A549 (cell line): ENCODE data around the gene WDFY1. TPM values are rescaled to one million over a fixed set of nuclear protein-coding genes. Genes with fewer than 3 reads are reported as not detected.
A peak's percentile ranks its signal among the peaks of the same experiment; 100 is the strongest.

ENCODE experiments used
- ATAC-seq, 2 experiments: fragments of 200-7000 bp in 1 of 2; fragments of >200 bp in 1 of 2; cut with Nextera tagmentation in 1 of 2; cut with Tn5 transposase in 1 of 2; 3 replicates each; pipeline versions ENCODE4 v1.8.0 to v1.9.1; 2018 to 2020; ENCODE audit warnings: mild to moderate bottlenecking in 1 of 2, moderate library complexity in 1 of 2
- CTCF ChIA-PET: fragments of 300-600 bp; sonication (Branson Sonifier 250); formaldehyde crosslinking; extraction: SDS; loops from one replicate; lab custom pipeline; 2021; ENCODE audit warnings: antibody characterized with exemption, inconsistent platforms; lab: Yijun Ruan, JAX
- POLR2A ChIA-PET: fragments of 350-600 bp; formaldehyde crosslinking; extraction: SDS; loops from one replicate; lab custom pipeline; 2021; ENCODE audit warnings: antibody characterized with exemption, inconsistent platforms; lab: Yijun Ruan, JAX
- DNase-seq, 2 experiments: peaks; one replicate each; pipeline versions ENCODE4 v3.0.0 to v3.0.0-alpha.2; 2011 to 2016; ENCODE audit warnings: low read depth in 1 of 2, low spot score in 1 of 2
- FAIRE-seq: peaks from 2 replicates; lab custom pipeline; 2011; peaks lifted over from hg19 to GRCh38; lab: Jason Lieb, UNC
- H3K27ac ChIP-seq, 2 experiments: fragments of >200 bp; sonication (Bioruptor Twin); formaldehyde crosslinking; 3 replicates each; pipeline ENCODE4 v1.5.1; 2016 to 2017
- H3K4me1 ChIP-seq: fragments of >200 bp; sonication (Bioruptor Twin); formaldehyde crosslinking; 3 replicates; pipeline ENCODE4 v1.6.1; 2016
- H3K4me2 ChIP-seq: fragments of >200 bp; sonication (Bioruptor Twin); formaldehyde crosslinking; 3 replicates; pipeline ENCODE4 v1.6.1; 2016
- H3K4me3 ChIP-seq: fragments of >200 bp; sonication (Bioruptor Twin); formaldehyde crosslinking; 3 replicates; pipeline ENCODE4 v1.5.1; 2016
- H3K9me3 ChIP-seq: fragments of >200 bp; sonication (Bioruptor Twin); formaldehyde crosslinking; 3 replicates; pipeline ENCODE4 v1.6.1; 2016
- BHLHE40 ChIP-seq: IDR thresholded peaks from 2 replicates; pipeline ENCODE4 v1.6.1; 2012; ENCODE audit warnings: low read depth, low read length, inconsistent platforms
- CBX8 ChIP-seq: fragments of 200-600 bp; sonication (generic); IDR thresholded peaks from 2 replicates; pipeline ENCODE4 v1.6.1; 2016
- CHD2 ChIP-seq: fragments of 150-350 bp; IDR thresholded peaks from 2 replicates; pipeline ENCODE4 v1.6.1; 2014; ENCODE audit warnings: low read length; ENCODE audit not compliant: partially characterized antibody
- E2F6 ChIP-seq: IDR thresholded peaks from 2 replicates; pipeline ENCODE4 v1.6.1; 2012; ENCODE audit warnings: low read depth, borderline replicate concordance
- EP300 ChIP-seq, 2 experiments: fragments of >200 bp; sonication (Bioruptor Twin); formaldehyde crosslinking; IDR thresholded peaks; 2 replicates in 1 of 2; 3 replicates in 1 of 2; pipeline ENCODE4 v1.6.1; 2016 to 2017
- GATA3 ChIP-seq: IDR thresholded peaks from 2 replicates; pipeline ENCODE4 v1.6.1; 2012; ENCODE audit warnings: borderline replicate concordance
- JUNB ChIP-seq: fragments of >200 bp; sonication (Bioruptor Twin); formaldehyde crosslinking; IDR thresholded peaks from 2 replicates; pipeline ENCODE4 v1.6.1; 2016
- MYC ChIP-seq: IDR thresholded peaks from 2 replicates; pipeline ENCODE4 v1.6.1; 2012; ENCODE audit warnings: mild to moderate bottlenecking, inconsistent platforms, low read length, improper control_type of control experiment, borderline replicate concordance
- POLR2AphosphoS2 ChIP-seq: conservative IDR thresholded peaks from 2 replicates; pipeline ENCODE4 v1.6.1; 2012; ENCODE audit warnings: low read length, improper control_type of control experiment, inconsistent platforms
- RAD21 ChIP-seq, 2 experiments: fragments of >200 bp in 1 of 2; sonication (Bioruptor Twin) in 1 of 2; formaldehyde crosslinking in 1 of 2; IDR thresholded peaks in 1 of 2; conservative IDR thresholded peaks in 1 of 2; 2 replicates in 1 of 2; 3 replicates in 1 of 2; pipeline ENCODE4 v1.6.1; 2012 to 2018; ENCODE audit warnings: inconsistent platforms in 1 of 2
- REST ChIP-seq: fragments of 200-600 bp; sonication (generic); IDR thresholded peaks from 2 replicates; pipeline ENCODE4 v1.6.1; 2016; ENCODE audit warnings: antibody characterized with exemption, mild to moderate bottlenecking, moderate library complexity
- RNF2 ChIP-seq: fragments of 200-600 bp; sonication (generic); IDR thresholded peaks from 2 replicates; pipeline ENCODE4 v1.6.1; 2016; ENCODE audit warnings: low read depth, mild to moderate bottlenecking, antibody characterized with exemption, moderate library complexity, borderline replicate concordance
- ZFP36 ChIP-seq: fragments of 450-650 bp; IDR thresholded peaks from 2 replicates; pipeline ENCODE4 v1.6.1; 2014; ENCODE audit warnings: borderline replicate concordance; ENCODE audit not compliant: partially characterized antibody
- ZSCAN20 ChIP-seq: fragments of 250-450 bp; sonication (Bioruptor Pico); IDR thresholded peaks from 2 replicates; pipeline ENCODE4 v1.8.0; 2022; ENCODE audit warnings: mild to moderate bottlenecking, moderate library complexity
- WGBS: methylation state at CpG from one replicate; pipeline ENCODE4 v1.1.6; 2017; ENCODE audit errors: missing lambda C conversion rate; 5-methylcytosine and 5-hydroxymethylcytosine counted together
- polyA plus RNA-seq, 4 experiments: library from polyadenylated mRNA; depleted of rRNA in 3 of 4; stranded (reverse); fragments of >200 nt; fragmentation: RNase III in 1 of 4; extraction: RNeasy Plus Mini Kit Qiagen cat#74134 plus additional on column Dnase treatment in 1 of 4; gene quantifications; 2 replicates in 3 of 4; 3 replicates in 1 of 4; pipeline ENCODE4 v1.2.3, GENCODE V29; 2011 to 2017
- TF ChIP-seq, protein P1 (sequence below): fragments of 450-650 bp; IDR thresholded peaks from 2 replicates; pipeline ENCODE4 v1.6.1; 2014; ENCODE audit warnings: antibody characterized with exemption
- TF ChIP-seq, protein P2 (sequence below): fragments of >200 bp; sonication (Bioruptor Twin); formaldehyde crosslinking; IDR thresholded peaks from 3 replicates; pipeline ENCODE4 v1.5.1; 2016

The WDFY1 gene
- polyA plus RNA-seq, 2 of the 4 experiments (the other 2 are of a cell fraction), result 38.7 to 70.8 TPM

DNA sequence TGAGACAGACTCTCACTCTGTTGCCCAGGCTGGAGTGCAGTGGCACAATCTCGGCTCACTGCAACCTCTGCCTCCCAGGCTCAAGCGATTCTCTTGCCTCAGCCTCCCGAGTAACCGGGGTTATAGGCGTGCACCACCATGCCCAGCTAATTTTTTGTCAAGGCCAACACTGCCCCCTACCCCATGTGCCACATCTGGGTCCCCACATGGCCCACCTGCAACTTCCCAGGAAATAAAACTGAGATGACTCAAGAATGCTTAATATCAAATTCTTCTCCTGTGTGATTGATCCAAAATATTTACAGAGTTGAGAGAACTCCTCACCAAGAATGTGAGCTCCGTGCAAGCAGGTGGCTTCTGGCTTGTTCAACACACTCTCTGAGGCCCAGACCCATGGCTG is 116.8 kb downstream of the WDFY1 start:
- Histone ChIP-seq H3K9me3 (no peaks in the 10 kb centered on the region), H3K4me3 (no peak overlapping the region)
- TF ChIP-seq RNF2, result no peak
- no peak for TF ChIP-seq JUNB
- TF ChIP-seq RAD21 (conservative IDR thresholded peaks at IDR 0.05 in 1 of 2, IDR thresholded peaks at IDR 0.05 in 1 of 2), result peak in 1 of 2 experiments; percentile 20; a peak in 1 of 5 replicates
- TF ChIP-seq, all 56 proteins: peak for 1
- Histone ChIP-seq H3K4me2 (no peak overlapping the region), H3K4me1 (peaks cover 15% of the 10 kb centered on the region; the same call in 2 of the 3 replicates), H3K27ac (no peak overlapping the region)
- 93% methylated on average over 6 of the region's 6 CpGs for WGBS
- FAIRE-seq, result no peak
- peak in 1 of 2 experiments; percentile 45; a peak in 2 of 6 replicates for ATAC-seq
- POLR2A ChIA-PET, result no interaction called here
- DNase-seq, result no peak
- CTCF ChIA-PET, result interaction anchor here (1.5 to 2.8 kb wide), 3 partner anchors 10 to 857 kb away, joined by 4 to 9 read pairs (median 5); partner anchors contain the start of gene AP1S3

GRCh38 chr2:223826995-223827394 is 118.1 kb downstream of the WDFY1 start:
- no peak for TF ChIP-seq ZFP36
- TF ChIP-seq, protein P1, sequence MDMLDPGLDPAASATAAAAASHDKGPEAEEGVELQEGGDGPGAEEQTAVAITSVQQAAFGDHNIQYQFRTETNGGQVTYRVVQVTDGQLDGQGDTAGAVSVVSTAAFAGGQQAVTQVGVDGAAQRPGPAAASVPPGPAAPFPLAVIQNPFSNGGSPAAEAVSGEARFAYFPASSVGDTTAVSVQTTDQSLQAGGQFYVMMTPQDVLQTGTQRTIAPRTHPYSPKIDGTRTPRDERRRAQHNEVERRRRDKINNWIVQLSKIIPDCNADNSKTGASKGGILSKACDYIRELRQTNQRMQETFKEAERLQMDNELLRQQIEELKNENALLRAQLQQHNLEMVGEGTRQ, result no peak
- TF ChIP-seq E2F6, result no peak
- TF ChIP-seq CBX8, result no peak
- no peak for TF ChIP-seq POLR2AphosphoS2
- TF ChIP-seq, protein P2, sequence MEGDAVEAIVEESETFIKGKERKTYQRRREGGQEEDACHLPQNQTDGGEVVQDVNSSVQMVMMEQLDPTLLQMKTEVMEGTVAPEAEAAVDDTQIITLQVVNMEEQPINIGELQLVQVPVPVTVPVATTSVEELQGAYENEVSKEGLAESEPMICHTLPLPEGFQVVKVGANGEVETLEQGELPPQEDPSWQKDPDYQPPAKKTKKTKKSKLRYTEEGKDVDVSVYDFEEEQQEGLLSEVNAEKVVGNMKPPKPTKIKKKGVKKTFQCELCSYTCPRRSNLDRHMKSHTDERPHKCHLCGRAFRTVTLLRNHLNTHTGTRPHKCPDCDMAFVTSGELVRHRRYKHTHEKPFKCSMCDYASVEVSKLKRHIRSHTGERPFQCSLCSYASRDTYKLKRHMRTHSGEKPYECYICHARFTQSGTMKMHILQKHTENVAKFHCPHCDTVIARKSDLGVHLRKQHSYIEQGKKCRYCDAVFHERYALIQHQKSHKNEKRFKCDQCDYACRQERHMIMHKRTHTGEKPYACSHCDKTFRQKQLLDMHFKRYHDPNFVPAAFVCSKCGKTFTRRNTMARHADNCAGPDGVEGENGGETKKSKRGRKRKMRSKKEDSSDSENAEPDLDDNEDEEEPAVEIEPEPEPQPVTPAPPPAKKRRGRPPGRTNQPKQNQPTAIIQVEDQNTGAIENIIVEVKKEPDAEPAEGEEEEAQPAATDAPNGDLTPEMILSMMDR, result no peak
- no peak for TF ChIP-seq GATA3
- TF ChIP-seq ZSCAN20 (CRISPR knock-in tag), result no peak
- no peak for TF ChIP-seq REST
- TF ChIP-seq EP300 (IDR thresholded peaks at IDR 0.05), result no peak
- no peak for TF ChIP-seq CHD2
- no peak for TF ChIP-seq MYC
- no peak for TF ChIP-seq BHLHE40
- ChIA-PET CTCF (interaction anchor here (1.1 to 2.8 kb wide), 3 partner anchors 9 to 110 kb away, joined by 3 to 9 read pairs (median 4); partner anchors contain the start of gene AP1S3), POLR2A (no interaction called here)
- DNase-seq (no peak), ATAC-seq (no peak), FAIRE-seq (no peak)
- Histone ChIP-seq H3K27ac (no peak overlapping the region), H3K9me3 (no peaks in the 10 kb centered on the region), H3K4me3 (no peak overlapping the region), H3K4me1 (peaks cover 12% of the 10 kb centered on the region; the same call in 1 of the 3 replicates), H3K4me2 (no peak overlapping the region)
- WGBS, result 78% methylated on average over 4 of the region's 4 CpGs

Other genes with a start within 250 kb of the WDFY1 start
- 28.3 and 57.0 TPM in 2 replicates for gene AP1S3, start 107.8 kb downstream of the WDFY1 start, polyA plus RNA-seq (2011; rRNA removed)
- 39.7 to 43.4 TPM (median 42.9 TPM) in 3 replicates for gene AP1S3, start 107.8 kb downstream of the WDFY1 start, polyA plus RNA-seq (2017; fragmentation: RNase III; extraction: RNeasy Plus Mini Kit Qiagen cat#74134 plus additional on column Dnase treatment)
- 37.8 and 39.2 TPM in 2 replicates for gene MRPL44, start 12.1 kb upstream of the WDFY1 start, polyA plus RNA-seq (2011; rRNA removed)
- 39.0 to 40.7 TPM (median 40.0 TPM) in 3 replicates for gene MRPL44, start 12.1 kb upstream of the WDFY1 start, polyA plus RNA-seq (2017; fragmentation: RNase III; extraction: RNeasy Plus Mini Kit Qiagen cat#74134 plus additional on column Dnase treatment)
- gene SERPINE2, start 94.0 kb upstream of the WDFY1 start, polyA plus RNA-seq (2011; rRNA removed), result 58.6 and 94.6 TPM in 2 replicates
- 88.2 to 107 TPM (median 97.9 TPM) in 3 replicates for gene SERPINE2, start 94.0 kb upstream of the WDFY1 start, polyA plus RNA-seq (2017; fragmentation: RNase III; extraction: RNeasy Plus Mini Kit Qiagen cat#74134 plus additional on column Dnase treatment)